OCI-LY1 (cell line): Measurements from ENCODE around the gene BAHD1.

Source experiments
- EZH2 ChIP-seq: fragments of 200-600 bp; sonication (generic), shearing (Covaris generic); IDR thresholded peaks from 2 replicates; pipeline ENCODE4 v1.8.0; 2017; ENCODE audit warnings: borderline replicate concordance, mixed run types, mild to moderate bottlenecking, antibody characterized with exemption, low read length, moderate library complexity, mixed read lengths
- TF ChIP-seq, protein P1 (sequence below): fragments of 200-600 bp; sonication (generic), shearing (Covaris generic); IDR thresholded peaks from 2 replicates; pipeline ENCODE4 v1.5.1; 2017; ENCODE audit warnings: mild to moderate bottlenecking, antibody characterized with exemption, low read length, moderate library complexity, mixed read lengths

- TF ChIP-seq, protein P1, sequence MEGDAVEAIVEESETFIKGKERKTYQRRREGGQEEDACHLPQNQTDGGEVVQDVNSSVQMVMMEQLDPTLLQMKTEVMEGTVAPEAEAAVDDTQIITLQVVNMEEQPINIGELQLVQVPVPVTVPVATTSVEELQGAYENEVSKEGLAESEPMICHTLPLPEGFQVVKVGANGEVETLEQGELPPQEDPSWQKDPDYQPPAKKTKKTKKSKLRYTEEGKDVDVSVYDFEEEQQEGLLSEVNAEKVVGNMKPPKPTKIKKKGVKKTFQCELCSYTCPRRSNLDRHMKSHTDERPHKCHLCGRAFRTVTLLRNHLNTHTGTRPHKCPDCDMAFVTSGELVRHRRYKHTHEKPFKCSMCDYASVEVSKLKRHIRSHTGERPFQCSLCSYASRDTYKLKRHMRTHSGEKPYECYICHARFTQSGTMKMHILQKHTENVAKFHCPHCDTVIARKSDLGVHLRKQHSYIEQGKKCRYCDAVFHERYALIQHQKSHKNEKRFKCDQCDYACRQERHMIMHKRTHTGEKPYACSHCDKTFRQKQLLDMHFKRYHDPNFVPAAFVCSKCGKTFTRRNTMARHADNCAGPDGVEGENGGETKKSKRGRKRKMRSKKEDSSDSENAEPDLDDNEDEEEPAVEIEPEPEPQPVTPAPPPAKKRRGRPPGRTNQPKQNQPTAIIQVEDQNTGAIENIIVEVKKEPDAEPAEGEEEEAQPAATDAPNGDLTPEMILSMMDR: no peak
- no peak for TF ChIP-seq EZH2
These were observed 71.7 kb downstream of the BAHD1 start for GRCh38 chr15:40512440-40512839.
